Neural crest cell (in vitro differentiated cells): ENCODE measurements around the gene FALEC. TPM values are rescaled to one million over a fixed set of nuclear protein-coding genes. Genes with fewer than 3 reads are reported as not detected.
"Not testable (repeated sequence)": the region's sequence is repeated elsewhere in the genome, so short reads cannot be mapped to it uniquely, and the experiment has no call there.

ENCODE experiments used
- DNase-seq: peaks from one replicate; pipeline ENCODE4 v3.0.0; 2021; ENCODE audit warnings: low read depth, mixed read lengths, low spot score
- H3K27ac Mint-ChIP-seq: one replicate; pipeline ENCODE4 v1.8.0; 2021; ENCODE audit warnings: mild to moderate bottlenecking, mixed read lengths; ENCODE audit not compliant: unreplicated experiment
- H3K27me3 Mint-ChIP-seq: 2 replicates; pipeline ENCODE4 v1.8.0; 2021; ENCODE audit warnings: low read depth, mild to moderate bottlenecking, mixed read lengths
- H3K36me3 Mint-ChIP-seq: 2 replicates; pipeline ENCODE4 v1.8.0; 2021; ENCODE audit warnings: low read depth, mild to moderate bottlenecking, mixed read lengths
- H3K4me1 Mint-ChIP-seq: 2 replicates; pipeline ENCODE4 v1.8.0; 2021; ENCODE audit warnings: mixed read lengths
- H3K4me3 Mint-ChIP-seq: one replicate; pipeline ENCODE4 v1.8.0; 2021; ENCODE audit warnings: mild to moderate bottlenecking, mixed read lengths
- H3K9me3 Mint-ChIP-seq: 2 replicates; pipeline ENCODE4 v1.8.0; 2021; ENCODE audit warnings: mixed read lengths
- CTCF ChIP-seq: fragments of 200-600 bp; sonication (generic); conservative IDR thresholded peaks from 2 replicates; pipeline ENCODE4 v1.5.0; 2021; ENCODE audit warnings: antibody characterized with exemption, mild to moderate bottlenecking
- total RNA-seq: library from RNA; stranded (reverse); gene quantifications from 2 replicates; pipeline ENCODE4 v1.2.1, GENCODE V29; 2021

Gene FALEC
- total RNA-seq, 1 donor from 2014 or later = 1.3 TPM

GRCh38 chr1:150564051-150564991 is 48.8 kb downstream of the FALEC start:
- Mint-ChIP-seq H3K27ac (no peak overlapping the region), H3K27me3 (no peaks in the 10 kb centered on the region)

DNA sequence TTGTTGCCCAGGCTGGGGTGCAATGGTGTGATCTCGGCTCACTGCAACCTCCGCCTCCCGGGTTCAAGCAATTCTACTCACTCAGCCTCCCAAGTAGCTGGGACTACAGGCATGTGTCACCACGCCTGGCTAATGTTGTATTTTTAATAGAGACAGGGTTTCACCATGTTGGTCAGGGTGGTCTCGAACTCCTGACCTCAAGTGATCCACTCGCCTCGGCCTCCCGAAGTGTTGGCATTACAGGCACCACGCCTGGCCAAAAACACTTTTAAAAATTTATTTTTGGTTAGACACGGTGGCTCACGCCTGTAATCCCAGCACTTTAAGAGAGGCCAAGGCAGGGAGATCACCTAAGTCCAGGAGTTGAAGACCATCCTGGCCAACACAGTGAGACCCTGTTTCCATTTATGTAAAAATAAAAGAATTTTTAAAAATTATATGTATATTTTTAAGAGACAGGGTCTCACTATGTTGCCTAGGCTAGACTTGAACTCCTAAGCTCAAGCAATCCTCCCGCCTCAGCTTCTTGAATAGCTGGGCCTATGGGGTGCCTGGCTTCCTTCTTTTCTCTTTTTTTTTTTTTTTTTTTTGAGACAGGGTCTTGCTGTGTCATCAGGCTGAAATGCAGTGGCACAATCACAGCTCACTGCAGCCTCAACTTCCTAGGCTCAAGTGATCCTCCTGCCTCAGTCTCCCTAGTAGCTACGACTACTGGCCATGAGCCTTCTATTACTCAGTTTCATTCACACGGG is 49.9 kb downstream of the FALEC start:
- not testable (repeated sequence) for H3K27me3 Mint-ChIP-seq, H3K9me3 Mint-ChIP-seq, H3K27ac Mint-ChIP-seq, H3K36me3 Mint-ChIP-seq, DNase-seq
- Mint-ChIP-seq H3K4me1 (peaks cover 75% of the 10 kb centered on the region), H3K4me3 (peak overlapping the region; percentile 38)

More at GRCh38 chr1:150564051-150564991, 48.8 kb downstream of the FALEC start:
- no peak for TF ChIP-seq CTCF
- H3K9me3 Mint-ChIP-seq = no peaks in the 10 kb centered on the region
- DNase-seq = no peak
- H3K4me1 Mint-ChIP-seq = peaks cover 71% of the 10 kb centered on the region
- peak overlapping the region; percentile 16 for H3K4me3 Mint-ChIP-seq
- no peaks in the 10 kb centered on the region for H3K36me3 Mint-ChIP-seq

- Mint-ChIP-seq H3K36me3 (peaks cover 3% of the 10 kb centered on the region), H3K4me3 (no peak overlapping the region)
Measured at GRCh38 chr1:150566589-150567340, 51.2 kb downstream of the FALEC start.

DNA sequence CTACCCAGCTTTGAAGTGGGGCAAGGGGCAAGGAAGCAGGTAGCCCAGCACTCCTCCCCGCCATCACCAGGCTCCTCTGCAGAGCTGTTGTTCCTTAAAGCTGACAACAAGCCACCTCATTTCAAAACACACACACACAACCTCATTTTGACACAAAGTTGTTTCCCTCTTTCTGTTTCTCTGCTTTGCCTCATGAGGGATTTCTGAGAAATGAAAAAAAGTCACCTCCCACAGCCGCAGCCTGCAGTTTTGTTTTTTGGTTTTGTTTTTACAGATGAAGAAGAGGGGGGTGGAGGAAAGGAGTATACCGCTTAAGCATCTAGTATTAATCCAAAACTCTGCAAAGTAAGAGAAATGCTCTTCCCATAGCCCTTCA is 51.8 kb downstream of the FALEC start:
- H3K4me3 Mint-ChIP-seq = peak overlapping the region; percentile 69
- H3K36me3 Mint-ChIP-seq = peaks cover 3% of the 10 kb centered on the region
- H3K9me3 Mint-ChIP-seq = no peaks in the 10 kb centered on the region
- no peak for DNase-seq
- no peak for TF ChIP-seq CTCF
- peak overlapping the region; percentile 76 for H3K27ac Mint-ChIP-seq
- H3K27me3 Mint-ChIP-seq = no peaks in the 10 kb centered on the region
- peaks cover 58% of the 10 kb centered on the region for H3K4me1 Mint-ChIP-seq

More at GRCh38 chr1:150566589-150567340, 51.2 kb downstream of the FALEC start:
- Mint-ChIP-seq H3K9me3 (no peaks in the 10 kb centered on the region), H3K27ac (peak overlapping the region; percentile 76), H3K4me1 (peaks cover 63% of the 10 kb centered on the region), H3K27me3 (no peaks in the 10 kb centered on the region)
- TF ChIP-seq CTCF = no peak
- no peak for DNase-seq

DNA sequence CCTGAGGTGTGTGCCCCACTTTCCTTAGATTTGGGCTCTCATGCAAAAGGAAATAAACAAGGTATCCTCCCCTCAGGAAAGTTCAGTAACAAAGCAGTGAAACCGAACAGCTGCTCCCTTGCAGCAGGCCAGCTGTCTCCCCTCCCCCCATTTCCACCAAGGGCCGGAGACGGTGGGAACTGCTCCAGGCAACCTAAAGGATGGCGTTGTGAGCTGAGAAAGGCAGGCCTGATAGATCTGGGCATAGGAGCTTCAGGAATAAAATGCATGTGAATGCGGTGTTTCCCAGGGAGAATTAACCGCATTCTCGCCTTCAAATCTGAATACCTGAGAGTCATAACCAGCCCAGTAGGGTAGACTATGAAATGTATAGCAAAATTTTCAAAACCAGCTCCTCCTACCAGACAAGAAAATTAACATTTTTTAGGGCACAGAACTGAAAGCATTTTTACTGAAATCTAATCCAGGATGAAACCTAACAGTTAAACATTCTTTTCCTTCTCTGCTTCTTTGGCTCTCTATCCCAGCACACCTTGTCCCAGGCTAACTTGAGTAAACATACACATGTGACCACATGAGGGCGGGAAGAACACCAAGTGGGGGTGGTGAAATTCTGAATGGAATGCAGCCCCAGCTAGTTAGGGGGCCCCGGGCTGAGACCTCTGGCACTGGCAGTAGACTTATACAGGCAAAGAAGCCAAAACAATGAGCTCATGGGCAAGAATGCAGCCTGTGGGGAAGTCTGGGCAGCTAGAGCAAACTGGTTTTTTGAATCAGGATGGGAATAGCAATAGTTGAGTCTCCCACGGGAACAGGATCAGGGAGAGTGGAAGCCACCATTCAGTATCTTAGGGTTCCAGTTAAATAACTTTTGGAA is 52.4 kb downstream of the FALEC start:
- peak; percentile 61 for DNase-seq
- H3K4me3 Mint-ChIP-seq = peak overlapping the region; percentile 69
- peaks cover 8% of the 10 kb centered on the region for H3K36me3 Mint-ChIP-seq
- no peaks in the 10 kb centered on the region for H3K9me3 Mint-ChIP-seq
- H3K4me1 Mint-ChIP-seq = peaks cover 58% of the 10 kb centered on the region
- TF ChIP-seq CTCF = no peak
- peak overlapping the region; percentile 76 for H3K27ac Mint-ChIP-seq
- H3K27me3 Mint-ChIP-seq = peaks cover 2% of the 10 kb centered on the region
